Left ventricle myocardium inferior (tissue), 1 donor: ENCODE data around the gene CCT2. TPM values are rescaled to one million over a fixed set of nuclear protein-coding genes. Genes with fewer than 3 reads are reported as not detected.
A peak's percentile ranks its signal among the peaks of the same experiment; 100 is the strongest.

Experiments used
- DNase-seq: peaks from one replicate; pipeline ENCODE4 v3.0.0-alpha.2; 2020
- H3K27ac ChIP-seq: fragments of 200-600 bp; replicated peaks from 2 replicates; pipeline ENCODE4 v1.8.0; 2021
- H3K27me3 ChIP-seq: fragments of 200-600 bp; 2 replicates; pipeline ENCODE4 v1.8.0; 2021; ENCODE audit warnings: low read depth
- H3K36me3 ChIP-seq: fragments of 200-600 bp; 2 replicates; pipeline ENCODE4 v1.8.0; 2021
- H3K4me1 ChIP-seq: fragments of 200-600 bp; 2 replicates; pipeline ENCODE4 v1.8.0; 2021
- H3K4me3 ChIP-seq: fragments of 200-600 bp; 2 replicates; pipeline ENCODE4 v1.8.0; 2021; ENCODE audit warnings: mild to moderate bottlenecking, moderate library complexity
- H3K9me3 ChIP-seq: fragments of 200-600 bp; replicated peaks from 2 replicates; pipeline ENCODE4 v1.8.0; 2021
- CTCF ChIP-seq: fragments of 200-600 bp; IDR thresholded peaks from 2 replicates; pipeline ENCODE4 v1.8.0; 2021; ENCODE audit warnings: antibody characterized with exemption, mild to moderate bottlenecking, borderline replicate concordance
- intact Hi-C: fragments of 100-400 bp; cut with micrococcal nuclease; formaldehyde crosslinking; loops from one replicate; pipeline ENCODE4 v1.11.0; 2022
- total RNA-seq: library from RNA; stranded (reverse); fragmentation: NEBNext Ultra II Directional; extraction: Animal tissue kit (Norgen Biotek cat#: 25700); gene quantifications from one replicate; pipeline ENCODE4 v1.2.1, GENCODE V29; 2021
- donor health status: DM: no; HTN: yes; CAD: no; lungs with severe emphysema.

The CCT2 gene
- total RNA-seq, 1 donor from 2014 or later = 91.7 TPM

GRCh38 chr12:69639400-69640016, 54.2 kb downstream of the CCT2 start:
- DNase-seq = peak; percentile 48
- H3K27me3 ChIP-seq = no peaks in the 10 kb centered on the region
- no peaks in the 10 kb centered on the region for H3K36me3 ChIP-seq
- no peaks in the 10 kb centered on the region for H3K9me3 ChIP-seq
- intact Hi-C loops = no loop called here
- peaks cover 14% of the 10 kb centered on the region for H3K4me1 ChIP-seq
- no peak overlapping the region for H3K27ac ChIP-seq
- peak; percentile 90 for TF ChIP-seq CTCF
- no peak overlapping the region for H3K4me3 ChIP-seq

GRCh38 chr12:69641546-69641945, 56.3 kb downstream of the CCT2 start:
- no peaks in the 10 kb centered on the region for H3K27me3 ChIP-seq
- no peaks in the 10 kb centered on the region for H3K9me3 ChIP-seq
- intact Hi-C loops = no loop called here
- H3K4me3 ChIP-seq = no peak overlapping the region
- H3K27ac ChIP-seq = peak overlapping the region; percentile 53
- peaks cover 13% of the 10 kb centered on the region for H3K4me1 ChIP-seq
- no peak for TF ChIP-seq CTCF
- no peak for DNase-seq
- H3K36me3 ChIP-seq = no peaks in the 10 kb centered on the region

- peak overlapping the region; percentile 53 for H3K27ac ChIP-seq
- no peaks in the 10 kb centered on the region for H3K9me3 ChIP-seq
- H3K27me3 ChIP-seq = no peaks in the 10 kb centered on the region
- no peak overlapping the region for H3K4me3 ChIP-seq
- peak; percentile 9 for TF ChIP-seq CTCF
- peak; percentile 53 for DNase-seq
- peaks cover 9% of the 10 kb centered on the region for H3K4me1 ChIP-seq
- H3K36me3 ChIP-seq = no peaks in the 10 kb centered on the region
- intact Hi-C loops = no loop called here
Observed at GRCh38 chr12:69642531-69642930, 57.3 kb downstream of the CCT2 start.

GRCh38 chr12:69644511-69644910, 59.3 kb downstream of the CCT2 start:
- H3K4me3 ChIP-seq = no peak overlapping the region
- intact Hi-C loops = no loop called here
- no peak for TF ChIP-seq CTCF

GRCh38 chr12:69645031-69645430, 59.8 kb downstream of the CCT2 start:
- no peak for TF ChIP-seq CTCF
- H3K36me3 ChIP-seq = no peaks in the 10 kb centered on the region
- no peak for DNase-seq
- peaks cover 9% of the 10 kb centered on the region for H3K4me1 ChIP-seq
- no peaks in the 10 kb centered on the region for H3K9me3 ChIP-seq
- no peak overlapping the region for H3K4me3 ChIP-seq
- intact Hi-C loops = no loop called here
- H3K27ac ChIP-seq = no peak overlapping the region
- H3K27me3 ChIP-seq = no peaks in the 10 kb centered on the region

More at GRCh38 chr12:69644511-69644910, 59.3 kb downstream of the CCT2 start:
- H3K4me1 ChIP-seq = peaks cover 9% of the 10 kb centered on the region
- no peaks in the 10 kb centered on the region for H3K27me3 ChIP-seq
- H3K36me3 ChIP-seq = no peaks in the 10 kb centered on the region
- DNase-seq = no peak
- H3K9me3 ChIP-seq = no peaks in the 10 kb centered on the region
- H3K27ac ChIP-seq = no peak overlapping the region
